Activated CD4-positive, alpha-beta T cell treated with anti-CD3 and anti-CD28 coated beads for 24 hours (primary cell): ENCODE results near the gene LDB2.
"Not testable (repeated sequence)": the region's sequence is repeated elsewhere in the genome, so short reads cannot be mapped to it uniquely, and the experiment has no call there.

ENCODE experiments used
- DNase-seq, 2 donors: peaks; one replicate each; pipeline ENCODE4 v3.0.0-alpha.2; 2020; ENCODE audit warnings: low read depth in 2 of 2

LDB2 gene

DNA sequence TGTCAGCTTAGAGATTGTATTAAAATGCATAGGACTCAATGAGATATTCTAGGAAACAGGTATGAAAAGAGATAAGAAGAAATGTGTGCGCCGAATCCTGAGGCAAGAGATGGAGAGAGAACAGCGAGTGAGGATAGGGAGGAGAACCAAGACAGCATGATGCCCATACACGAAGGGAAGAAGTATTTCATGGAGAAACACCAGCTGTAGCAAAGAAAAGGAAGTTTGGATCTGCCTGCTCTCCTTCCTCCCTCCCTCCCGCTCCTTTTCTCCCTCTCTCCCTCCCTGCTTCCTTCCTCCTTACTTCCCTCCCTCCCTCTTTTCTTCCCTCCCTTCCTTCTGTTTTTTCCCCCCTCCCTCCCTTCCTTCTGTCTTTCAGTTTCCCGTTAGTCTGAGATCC lies 353.6 kb downstream of the LDB2 start:
- no peak for DNase-seq

DNA sequence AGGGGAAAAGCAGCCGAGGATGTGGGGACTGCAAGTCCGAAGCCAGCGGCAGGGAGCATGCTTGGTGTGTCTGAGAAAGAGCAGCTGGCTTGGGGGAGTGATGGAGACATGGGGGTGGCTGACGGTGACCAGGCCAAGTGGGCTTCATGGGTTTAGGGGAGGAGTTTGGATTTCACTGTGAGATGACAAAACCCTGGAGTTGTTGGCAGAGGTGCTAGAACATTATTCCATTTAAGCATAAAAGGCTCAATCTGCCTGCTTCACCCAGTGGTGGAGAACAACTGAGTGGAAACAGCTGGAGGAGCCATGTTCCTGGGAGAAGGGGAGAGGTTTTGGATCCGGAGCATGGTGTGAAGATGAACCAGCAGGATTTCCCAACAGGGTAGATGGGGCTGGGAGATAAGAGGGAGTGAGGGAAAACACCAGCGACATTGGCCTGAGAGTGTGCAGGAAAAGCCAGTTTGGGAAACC lies 354.2 kb downstream of the LDB2 start:
- no peak for DNase-seq

DNA sequence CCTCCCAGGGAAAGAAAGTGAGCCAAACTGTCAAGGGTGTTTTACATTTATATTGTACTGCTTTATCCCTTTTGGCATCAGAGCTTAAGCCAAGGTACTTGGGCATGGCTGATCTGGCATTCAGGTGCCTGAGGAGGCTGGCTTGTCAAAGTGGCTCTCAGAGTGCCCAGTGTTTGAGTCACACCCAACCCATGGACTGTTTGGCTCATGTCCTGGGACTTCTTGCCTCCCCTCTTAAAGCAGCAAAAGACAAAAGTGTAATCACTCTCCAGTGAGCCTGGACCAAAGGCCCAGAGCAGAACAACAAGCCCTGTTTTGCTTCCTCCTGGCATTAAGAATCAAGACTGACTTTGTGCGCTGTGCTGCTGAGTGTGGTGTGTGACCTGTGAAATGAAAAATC lies 360.5 kb downstream of the LDB2 start:
- DNase-seq = no peak

DNA sequence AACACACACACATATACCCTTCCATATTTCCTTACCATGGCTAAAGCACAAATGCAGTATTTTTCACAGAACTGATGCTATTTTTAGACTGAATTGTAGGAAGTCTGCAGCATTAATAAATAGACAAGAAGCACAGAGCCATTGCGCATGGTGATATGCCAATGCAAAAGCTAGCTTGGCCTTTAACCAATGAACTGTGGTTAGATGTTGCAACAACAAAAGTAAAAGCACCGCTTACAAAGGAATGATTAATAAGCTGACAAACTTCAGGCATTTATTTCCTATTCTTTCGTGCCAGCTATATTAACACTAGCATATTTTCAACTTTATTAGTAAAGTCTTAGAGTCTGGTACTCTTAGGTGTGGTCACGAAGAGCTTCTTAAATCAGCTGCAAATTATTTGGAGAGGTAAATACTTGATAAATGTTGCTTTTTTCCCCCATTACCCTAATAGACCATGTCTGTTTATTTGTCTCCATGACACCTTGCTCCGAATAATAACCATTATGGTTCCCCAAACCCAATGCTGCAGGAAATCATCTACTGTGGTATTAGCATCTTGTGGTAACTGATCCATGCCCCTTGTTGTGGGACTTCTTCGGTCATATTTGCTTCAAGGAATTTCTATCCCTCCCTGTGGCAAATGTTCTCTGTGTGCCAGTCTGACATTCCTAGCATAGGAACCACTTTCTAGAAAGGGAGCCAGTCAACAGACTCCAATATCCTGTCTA lies 366.0 kb downstream of the LDB2 start:
- no peak for DNase-seq

DNA sequence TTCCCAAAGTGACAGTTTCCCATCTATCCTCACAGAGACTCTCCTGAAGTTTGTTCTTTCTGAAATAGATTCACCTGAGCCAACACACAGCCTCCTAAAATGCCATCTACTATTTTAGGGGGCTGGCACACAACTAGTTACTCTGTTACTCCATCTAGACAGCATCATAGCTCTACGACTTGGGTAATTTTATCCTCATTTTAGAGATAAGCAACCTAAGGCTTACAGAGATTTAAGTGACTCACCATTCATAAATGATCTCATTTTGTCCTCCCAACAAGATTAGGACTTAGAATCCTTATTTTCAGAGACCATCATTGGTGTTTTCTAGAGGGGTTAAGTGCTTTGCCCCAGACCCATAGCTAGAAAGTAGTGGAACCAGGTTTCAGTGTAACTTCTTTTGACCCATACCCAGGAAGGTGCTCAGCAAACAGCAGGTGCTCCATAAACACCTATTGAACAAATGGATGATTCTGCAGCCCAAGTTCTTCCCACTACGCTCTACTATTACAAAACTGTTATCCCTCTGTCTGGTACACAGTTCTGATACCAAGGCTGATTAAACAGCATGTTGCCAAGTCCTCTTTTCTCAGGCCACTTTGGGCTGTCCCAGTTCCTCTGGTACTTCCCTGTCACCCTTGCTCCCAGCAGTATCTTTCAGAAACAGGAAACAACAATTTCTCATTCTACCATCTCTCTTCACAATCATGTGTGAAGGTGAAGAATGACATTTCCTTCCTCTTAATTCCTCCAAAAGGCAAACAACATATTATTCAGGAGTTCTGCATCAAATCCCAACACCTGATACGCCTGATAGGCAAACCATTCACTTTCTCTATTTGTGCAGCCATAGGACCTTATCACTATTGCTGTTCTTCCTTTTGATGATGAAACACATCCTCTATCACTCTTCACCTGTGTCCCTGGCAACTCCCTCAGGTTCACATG lies 367.5 kb downstream of the LDB2 start:
- no peak for DNase-seq

DNA sequence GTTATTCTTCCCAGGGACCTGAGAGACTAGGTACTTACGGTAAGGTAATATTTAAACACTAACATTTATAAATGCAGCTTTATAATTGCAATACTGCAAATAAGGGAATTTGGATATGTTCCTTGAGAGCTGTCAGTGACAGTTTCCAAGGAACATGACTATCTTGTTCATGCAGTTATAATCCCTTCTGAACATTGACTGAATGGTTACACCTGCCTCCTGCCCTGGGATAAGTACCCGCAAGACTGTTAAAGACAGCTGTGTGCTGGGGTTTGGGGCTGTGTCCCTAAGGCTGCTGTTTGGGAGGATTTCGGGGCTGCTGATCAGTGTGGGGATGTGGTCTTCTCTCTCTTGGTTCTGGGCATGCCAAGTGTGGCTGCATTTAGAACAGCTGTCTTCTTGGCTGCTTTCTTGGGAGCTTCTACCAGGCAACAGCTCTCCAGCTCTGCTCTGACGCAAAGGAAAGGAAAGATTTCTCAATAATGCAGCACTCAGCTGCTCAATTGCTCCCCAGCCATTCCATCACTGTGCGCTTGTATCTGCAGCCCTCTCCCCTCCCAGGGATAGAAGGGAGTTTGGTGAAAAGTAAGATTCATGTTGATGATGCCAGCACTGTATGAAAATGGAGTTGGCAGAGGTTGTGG lies 373.4 kb downstream of the LDB2 start:
- no peak for DNase-seq

DNA sequence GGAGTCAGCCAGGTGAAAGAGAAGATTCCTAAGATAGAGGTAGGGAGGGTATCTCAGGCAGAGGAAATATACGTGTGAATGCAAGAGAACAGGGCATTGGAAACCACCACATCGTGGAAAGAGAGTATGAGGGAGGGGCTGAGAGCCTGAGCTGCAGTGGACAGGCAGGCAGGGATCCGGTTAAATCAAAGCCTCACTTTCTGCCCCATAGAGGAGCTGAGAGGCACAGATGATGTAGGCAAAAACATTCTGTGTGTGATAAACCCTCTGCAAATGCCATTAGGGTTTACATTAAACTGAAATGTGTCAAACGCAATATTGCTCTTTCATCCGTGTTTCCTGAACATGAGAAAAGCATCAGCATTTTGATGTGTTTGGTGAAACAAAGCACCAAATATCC lies 374.0 kb downstream of the LDB2 start:
- no peak for DNase-seq

DNA sequence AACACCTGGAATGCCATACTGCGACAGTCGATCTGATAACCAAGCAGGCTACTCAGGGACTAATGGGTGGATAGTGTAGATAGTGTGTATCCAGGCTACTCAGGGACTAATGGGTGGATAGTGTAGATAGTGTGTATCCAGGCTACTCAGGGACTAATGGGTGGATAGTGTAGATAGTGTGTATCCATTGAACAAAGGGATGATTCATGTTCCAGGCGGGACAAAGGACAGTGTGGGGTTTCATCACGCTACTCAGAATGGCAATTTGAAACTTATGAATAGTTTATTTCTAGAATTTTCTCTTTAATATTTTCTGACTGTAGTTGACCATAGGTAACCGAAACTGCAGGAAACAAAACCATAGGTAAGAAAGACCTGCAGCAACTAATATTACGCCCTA lies 374.9 kb downstream of the LDB2 start:
- not testable (repeated sequence) for DNase-seq

DNA sequence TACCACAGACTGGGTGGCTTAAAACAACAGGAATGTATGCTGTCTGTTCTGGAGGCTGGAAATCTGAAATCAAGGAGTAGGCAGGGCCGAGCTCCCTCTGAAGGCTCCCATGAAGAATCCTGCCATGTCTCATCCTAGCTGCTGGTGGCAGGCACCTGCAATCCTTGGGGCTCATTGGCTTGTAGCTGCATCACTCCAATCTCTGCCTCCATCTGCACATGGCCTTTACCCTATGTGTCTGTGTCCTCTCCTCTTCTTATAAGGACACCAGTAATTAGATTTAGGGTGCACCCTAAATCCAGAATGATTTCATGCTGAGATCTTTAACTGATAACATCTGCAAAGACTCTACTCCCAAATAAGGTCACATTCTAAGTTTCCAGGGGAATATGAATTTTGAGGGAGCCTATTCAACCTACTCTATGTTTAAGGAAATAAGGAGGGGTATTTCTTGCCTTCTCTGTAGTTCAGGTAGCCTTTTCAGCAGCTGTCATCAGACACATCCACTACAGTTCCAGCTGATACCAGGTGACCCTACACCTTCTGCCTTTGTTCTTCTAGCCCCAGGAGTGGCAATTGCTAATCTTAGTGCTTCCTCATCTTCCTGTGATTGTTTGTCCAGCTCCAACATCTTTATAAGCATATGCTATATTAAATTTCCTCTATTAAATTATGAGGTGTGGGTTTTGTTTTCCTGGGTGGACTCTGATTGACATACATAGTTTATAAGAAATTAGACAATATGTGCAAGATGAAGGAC lies 377.1 kb downstream of the LDB2 start:
- no peak for DNase-seq

DNA sequence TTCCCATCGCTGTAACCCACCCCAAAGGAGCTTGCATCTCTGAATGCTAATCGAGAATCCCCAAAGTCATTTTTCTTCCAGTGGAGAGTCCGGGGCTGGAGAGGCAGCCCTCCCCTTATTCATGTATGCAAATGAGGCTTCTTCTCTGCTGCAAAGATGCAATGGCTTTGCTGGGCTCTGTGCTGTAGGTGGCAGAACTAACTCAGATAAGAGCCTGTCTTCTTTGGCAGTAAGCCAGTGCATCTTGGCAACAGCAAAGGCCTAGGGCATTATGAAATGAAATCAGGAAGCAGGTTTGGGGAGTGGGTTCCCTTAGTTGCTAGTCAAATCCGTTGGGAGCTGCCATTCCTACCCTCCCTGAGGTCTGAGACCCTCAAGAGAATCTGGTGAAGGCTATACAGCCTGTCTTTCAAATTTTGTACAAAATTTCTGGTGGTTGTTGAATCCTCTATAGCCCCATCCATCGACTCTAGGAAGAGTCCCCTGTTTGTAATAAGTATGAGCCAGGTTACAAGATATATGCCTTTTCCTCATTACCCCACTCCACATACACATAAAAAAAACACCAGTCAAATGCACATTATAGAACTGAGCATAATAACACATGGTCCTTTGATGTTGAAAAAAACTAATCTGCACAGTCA lies 381.5 kb downstream of the LDB2 start:
- no peak for DNase-seq

DNA sequence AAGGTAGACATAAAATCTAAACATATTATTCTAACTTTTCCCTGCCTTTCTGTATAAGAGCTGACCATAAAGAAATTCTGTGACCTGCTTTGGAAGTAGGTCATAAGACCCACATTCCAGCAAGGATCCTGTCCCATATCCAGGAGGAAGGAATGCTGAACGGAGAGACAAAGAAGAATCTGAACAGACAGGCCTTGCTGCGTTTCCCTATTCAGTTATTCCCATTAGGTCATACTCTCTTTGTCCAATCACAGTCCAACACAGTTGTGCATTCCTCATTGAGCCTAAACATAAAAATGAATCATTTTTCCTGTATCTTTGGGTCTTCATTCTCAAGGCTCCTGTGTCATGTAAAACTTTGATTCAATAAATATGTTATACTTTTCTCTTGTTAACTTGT lies 384.6 kb downstream of the LDB2 start:
- no peak for DNase-seq

DNA sequence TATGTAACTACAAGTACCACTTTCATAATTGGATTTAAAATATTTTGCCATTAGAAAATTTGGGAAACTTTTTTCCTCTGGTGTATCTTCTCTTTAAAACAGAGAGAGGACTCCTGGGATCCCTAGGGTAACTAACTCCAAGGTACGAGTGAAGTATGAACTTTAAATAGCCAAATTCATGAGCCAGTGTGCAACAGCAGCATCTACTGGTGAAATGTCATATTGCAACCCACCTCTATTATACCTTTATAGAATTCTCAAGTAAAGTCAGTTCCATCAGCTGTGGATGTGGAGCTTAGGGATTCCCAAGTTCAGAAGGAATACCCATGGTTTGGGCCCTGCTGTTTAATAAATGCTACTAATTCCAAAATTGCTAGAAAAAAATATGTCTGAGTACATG lies 389.5 kb downstream of the LDB2 start:
- DNase-seq = no peak

DNA sequence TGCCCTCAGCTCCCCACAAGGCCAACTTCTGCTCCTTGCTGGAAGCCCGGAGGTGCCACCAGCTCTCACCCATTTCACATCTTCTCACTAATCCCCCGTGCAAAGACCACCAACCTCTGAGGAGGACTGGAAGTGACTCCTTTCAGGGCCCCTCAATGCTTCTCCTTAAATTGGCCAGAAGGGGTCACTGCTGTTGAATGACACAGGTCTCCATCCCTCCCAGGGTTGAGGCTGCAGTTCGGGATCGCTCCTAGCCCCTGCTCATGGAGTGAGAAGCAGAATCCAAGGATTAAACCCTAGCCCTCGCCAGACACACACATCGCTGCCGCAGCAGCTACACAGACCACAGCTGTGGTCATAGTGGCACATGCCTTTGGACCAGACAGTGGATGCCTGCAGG lies 392.7 kb downstream of the LDB2 start:
- DNase-seq = no peak

DNA sequence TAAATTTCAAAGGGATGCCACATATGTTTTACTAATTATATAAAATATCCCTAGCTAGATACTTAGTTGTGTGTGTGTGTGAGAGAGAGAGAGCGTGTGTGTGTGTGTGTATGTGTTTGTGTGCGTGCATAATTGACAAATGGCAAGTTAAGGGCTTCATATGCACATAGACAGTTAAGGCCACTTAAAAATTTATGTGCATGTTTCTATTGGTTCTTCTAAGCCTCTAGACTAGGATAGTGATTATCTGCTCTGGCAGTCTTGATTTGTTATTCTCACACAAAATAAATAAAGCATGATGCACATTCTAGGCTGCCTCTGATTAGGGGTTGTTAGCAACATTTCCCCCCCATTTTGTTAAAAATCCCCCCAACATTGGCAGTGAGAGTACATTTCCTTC lies 393.2 kb downstream of the LDB2 start:
- DNase-seq = no peak

DNA sequence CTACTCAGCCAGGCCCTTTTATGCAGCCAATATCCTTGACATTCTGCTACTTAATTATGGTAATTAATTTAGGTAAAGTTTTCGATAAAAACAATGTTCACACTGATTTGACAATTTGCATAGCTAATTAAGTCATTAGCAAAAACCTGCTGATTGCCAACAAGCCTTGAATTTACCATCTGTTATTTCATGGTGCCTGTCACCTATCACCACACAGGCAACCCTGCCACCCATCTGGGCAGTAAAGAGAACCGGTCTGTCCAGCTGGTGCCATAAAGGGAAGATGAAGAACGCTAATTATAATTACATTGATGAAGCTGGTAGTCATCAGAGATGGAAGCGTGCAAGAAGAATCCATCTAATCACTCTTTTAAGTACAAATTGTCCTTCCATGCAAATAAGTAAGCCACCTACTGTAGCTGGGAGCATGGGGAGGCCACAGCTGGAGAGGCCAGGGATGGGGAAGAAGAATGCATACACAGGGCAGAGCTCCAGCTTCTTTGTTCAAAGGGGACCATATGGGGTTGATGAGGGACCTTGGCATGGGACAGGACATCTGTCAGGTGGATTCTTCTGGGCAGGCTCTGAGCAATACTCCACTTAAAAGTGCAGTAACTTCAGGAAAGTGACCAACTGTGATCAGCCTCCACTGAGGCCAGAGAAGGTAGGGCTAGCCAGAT lies 394.9 kb downstream of the LDB2 start:
- no peak for DNase-seq

DNA sequence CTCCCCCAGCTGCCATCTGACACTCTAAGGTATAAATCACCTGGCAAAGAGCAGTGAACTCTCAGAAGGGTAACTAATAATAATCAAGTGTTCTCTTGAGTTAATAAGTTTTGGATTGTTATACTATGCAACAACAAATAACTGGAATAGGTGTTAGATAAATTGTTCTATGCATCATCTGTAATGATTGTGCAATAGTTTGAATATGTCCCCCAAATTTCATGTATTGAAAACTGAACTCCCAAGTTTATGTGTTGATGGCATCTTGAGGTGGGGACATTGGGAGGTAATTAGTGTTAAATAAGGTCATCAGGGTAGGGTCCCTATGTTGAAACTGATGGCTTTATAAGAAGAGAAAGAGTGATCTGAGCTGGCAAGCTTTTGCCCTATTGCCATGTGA lies 399.5 kb downstream of the LDB2 start:
- DNase-seq = no peak

DNA sequence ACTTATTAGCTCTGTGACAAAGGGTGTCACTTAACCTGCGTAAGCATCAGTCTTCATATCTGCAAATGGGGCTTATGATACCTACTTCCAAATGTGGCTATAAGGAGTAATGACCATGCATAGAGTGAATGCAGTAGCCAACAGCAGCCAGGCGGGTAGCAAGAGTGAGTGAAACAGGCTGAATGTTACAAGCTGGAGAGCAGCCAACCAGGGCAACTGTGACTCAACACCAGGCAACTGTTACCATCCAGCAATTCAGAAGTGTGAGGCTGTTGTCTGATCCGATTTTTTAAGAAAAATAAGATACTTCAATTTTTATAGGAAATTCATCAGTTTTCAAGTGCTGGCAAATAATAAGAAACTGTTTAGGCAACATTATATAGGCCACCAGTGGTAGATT lies 401.9 kb downstream of the LDB2 start:
- no peak for DNase-seq

DNA sequence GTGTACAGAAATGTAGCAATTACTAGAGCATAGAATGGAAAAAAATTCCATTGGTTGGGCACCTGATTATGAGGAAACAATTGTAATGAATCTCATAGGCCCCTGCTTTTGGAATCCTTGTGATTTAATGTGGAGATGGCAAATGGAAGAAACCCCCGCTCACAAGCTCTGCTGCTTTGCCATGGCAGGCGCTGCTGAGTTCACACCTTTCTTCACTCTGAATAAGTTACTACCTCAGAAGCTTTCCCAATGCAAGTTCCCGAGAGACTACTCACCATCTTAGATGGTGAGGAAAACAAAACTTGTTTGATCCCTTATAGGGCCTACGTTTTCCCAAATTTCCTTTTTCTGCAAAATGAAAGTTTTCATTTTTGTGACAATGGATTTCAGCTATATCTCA lies 405.6 kb downstream of the LDB2 start:
- no peak for DNase-seq

DNA sequence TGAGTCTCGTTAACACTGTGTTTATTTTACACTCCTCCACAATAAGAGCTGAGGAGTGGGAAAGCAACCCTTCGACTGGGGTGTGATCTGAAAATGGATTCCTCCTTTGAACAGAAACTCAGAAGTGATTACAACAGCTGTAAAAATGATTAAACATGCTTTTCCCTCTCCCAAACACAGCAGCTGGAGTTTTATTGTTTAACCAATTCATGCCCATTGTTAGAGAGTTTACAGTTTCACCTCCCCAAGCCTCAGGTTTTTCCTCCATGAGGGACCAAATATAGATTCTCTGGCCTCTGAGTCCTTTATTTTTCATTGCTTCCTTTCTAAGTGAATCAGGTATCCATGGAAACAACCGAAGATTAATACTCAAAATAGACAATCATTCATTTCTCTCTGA lies 409.2 kb downstream of the LDB2 start:
- DNase-seq = no peak

DNA sequence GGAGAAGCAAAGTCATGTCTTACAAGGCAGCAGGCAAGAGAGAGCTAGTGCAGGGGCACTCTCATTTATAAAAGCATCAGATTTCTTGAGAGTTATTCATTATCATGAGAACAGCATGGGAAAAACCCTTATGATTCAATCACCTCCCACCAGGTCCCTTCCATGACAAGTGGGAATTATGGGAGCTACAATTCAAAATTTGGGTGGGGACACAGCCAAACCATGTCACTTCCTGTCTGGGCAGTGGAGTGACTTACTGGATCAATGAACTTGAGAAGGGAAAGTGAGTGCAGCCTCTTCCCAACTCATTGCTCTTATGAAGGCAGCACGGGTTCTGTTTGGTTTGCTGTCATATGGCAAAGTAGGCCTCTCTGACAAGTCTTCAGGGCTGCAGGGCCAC lies 410.4 kb downstream of the LDB2 start:
- DNase-seq = no peak

DNA sequence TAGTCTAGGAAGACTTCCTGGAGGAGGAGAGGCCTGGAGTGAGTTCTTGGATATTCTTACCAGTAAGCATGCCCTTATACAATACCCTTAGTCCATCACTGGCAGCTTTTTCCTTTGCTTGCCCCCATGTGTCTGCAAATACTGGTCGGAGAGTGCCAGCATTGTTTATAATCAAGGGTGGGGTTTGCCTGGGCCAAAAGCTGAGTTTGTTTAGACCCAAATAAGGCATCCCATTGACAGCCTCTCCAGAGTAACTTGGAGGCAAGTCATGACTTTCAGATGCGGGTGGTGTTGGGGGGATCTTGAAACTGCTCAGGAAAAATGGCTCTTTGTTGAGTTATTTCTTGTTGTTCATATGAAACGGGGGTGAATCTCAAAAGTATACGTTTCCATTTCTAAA lies 413.7 kb downstream of the LDB2 start:
- no peak for DNase-seq
